ENCODE data around the gene SH3PXD2B.

DNA sequence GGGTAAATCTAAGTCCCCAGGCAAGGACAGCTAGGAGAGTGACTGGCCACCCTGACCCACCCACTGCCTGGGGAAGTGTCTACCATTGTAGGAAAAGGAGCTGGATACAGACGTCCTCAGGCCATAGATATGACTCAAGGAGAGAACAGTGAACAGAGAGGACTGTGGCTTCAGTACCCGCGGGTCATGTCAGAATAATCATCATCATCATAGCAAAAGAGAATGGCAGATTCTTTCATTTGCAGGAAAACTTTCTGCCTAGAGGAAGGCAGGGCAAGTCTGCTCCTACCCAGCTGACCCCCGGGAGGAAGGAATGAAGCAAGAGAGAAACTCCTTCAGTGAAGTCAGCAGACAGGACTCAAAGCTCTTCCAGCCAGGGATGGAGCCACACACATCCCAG lies 118.6 kb downstream of the SH3PXD2B start:
- TF ChIP-seq POLR2A (IDR thresholded peaks at IDR 0.05) (no peak), POLR2AphosphoS5 (IDR thresholded peaks at IDR 0.05) (no peak), CTCF (IDR thresholded peaks at IDR 0.05) (no peak)
